ENCODE results near the gene ELP5.

Gene ELP5

GRCh38 chr17:7252176-7253043 is at the start of gene ELP5:
ELP5 (plus strand) TSS chr17:7252215; CDS start chr17:7252551, 336 bp downstream.
- Histone ChIP-seq H3K27me3 (ENCODE audit: control insufficient read depth, insufficient read depth, low read length) (no peaks in the 10 kb centered on the region), H3K4me3 (ENCODE audit: low read length) (peak within 1 kb of the TSS; percentile 85), H3K36me3 (ENCODE audit: control insufficient read depth, insufficient read depth, low read length) (peaks cover 14% of the 10 kb centered on the region), H3K4me1 (ENCODE audit: control insufficient read depth, insufficient read depth, low read length) (peaks cover 15% of the 10 kb centered on the region), H3K9ac (ENCODE audit: low read length) (peak within 1 kb of the TSS; percentile 92), H3K27ac (ENCODE audit: low read depth, low read length) (peak within 1 kb of the TSS; percentile 100)

GRCh38 chr17:7203391-7203790 is 48.6 kb upstream of the ELP5 start:
- Histone ChIP-seq H3K27ac (ENCODE audit: low read depth, low read length) (no peak overlapping the region), H3K27me3 (ENCODE audit: control insufficient read depth, insufficient read depth, low read length) (no peaks in the 10 kb centered on the region), H3K4me3 (ENCODE audit: low read length) (no peak overlapping the region), H3K36me3 (ENCODE audit: control insufficient read depth, insufficient read depth, low read length) (peaks cover 5% of the 10 kb centered on the region), H3K9ac (ENCODE audit: low read length) (no peak overlapping the region), H3K4me1 (ENCODE audit: control insufficient read depth, insufficient read depth, low read length) (peaks cover 3% of the 10 kb centered on the region)

GRCh38 chr17:7204336-7204735 is 47.7 kb upstream of the ELP5 start:
- H3K4me3 ChIP-seq (ENCODE audit: low read length): peak overlapping the region; percentile 22
- no peak overlapping the region for H3K9ac ChIP-seq (ENCODE audit: low read length)
- peaks cover 3% of the 10 kb centered on the region for H3K4me1 ChIP-seq (ENCODE audit: control insufficient read depth, insufficient read depth, low read length)
- peak overlapping the region; percentile 65 for H3K27ac ChIP-seq (ENCODE audit: low read depth, low read length)
- H3K27me3 ChIP-seq (ENCODE audit: control insufficient read depth, insufficient read depth, low read length): no peaks in the 10 kb centered on the region
- H3K36me3 ChIP-seq (ENCODE audit: control insufficient read depth, insufficient read depth, low read length): peaks cover 5% of the 10 kb centered on the region

- H3K27ac ChIP-seq (ENCODE audit: low read depth, low read length): peak overlapping the region; percentile 65
- no peaks in the 10 kb centered on the region for H3K27me3 ChIP-seq (ENCODE audit: control insufficient read depth, insufficient read depth, low read length)
- H3K4me1 ChIP-seq (ENCODE audit: control insufficient read depth, insufficient read depth, low read length): peaks cover 3% of the 10 kb centered on the region
- peak overlapping the region; percentile 61 for H3K4me3 ChIP-seq (ENCODE audit: low read length)
- H3K9ac ChIP-seq (ENCODE audit: low read length): no peak overlapping the region
- peaks cover 5% of the 10 kb centered on the region for H3K36me3 ChIP-seq (ENCODE audit: control insufficient read depth, insufficient read depth, low read length)
Observed at GRCh38 chr17:7204828-7205461, 47.1 kb upstream of the ELP5 start.

GRCh38 chr17:7205561-7205960 is 46.5 kb upstream of the ELP5 start:
- Histone ChIP-seq H3K9ac (ENCODE audit: low read length) (no peak overlapping the region), H3K4me1 (ENCODE audit: control insufficient read depth, insufficient read depth, low read length) (peaks cover 3% of the 10 kb centered on the region), H3K4me3 (ENCODE audit: low read length) (peak overlapping the region; percentile 61), H3K36me3 (ENCODE audit: control insufficient read depth, insufficient read depth, low read length) (peaks cover 5% of the 10 kb centered on the region), H3K27me3 (ENCODE audit: control insufficient read depth, insufficient read depth, low read length) (no peaks in the 10 kb centered on the region), H3K27ac (ENCODE audit: low read depth, low read length) (peak overlapping the region; percentile 65)

- Histone ChIP-seq H3K9ac (ENCODE audit: low read length) (no peak overlapping the region), H3K27ac (ENCODE audit: low read depth, low read length) (no peak overlapping the region), H3K4me1 (ENCODE audit: control insufficient read depth, insufficient read depth, low read length) (peaks cover 7% of the 10 kb centered on the region), H3K27me3 (ENCODE audit: control insufficient read depth, insufficient read depth, low read length) (no peaks in the 10 kb centered on the region), H3K4me3 (ENCODE audit: low read length) (no peak overlapping the region), H3K36me3 (ENCODE audit: control insufficient read depth, insufficient read depth, low read length) (peaks cover 5% of the 10 kb centered on the region)
Observed at GRCh38 chr17:7207120-7208001, 44.7 kb upstream of the ELP5 start.

GRCh38 chr17:7208027-7208571 is 43.9 kb upstream of the ELP5 start:
- no peaks in the 10 kb centered on the region for H3K36me3 ChIP-seq (ENCODE audit: control insufficient read depth, insufficient read depth, low read length)
- no peak overlapping the region for H3K27ac ChIP-seq (ENCODE audit: low read depth, low read length)
- peaks cover 7% of the 10 kb centered on the region for H3K4me1 ChIP-seq (ENCODE audit: control insufficient read depth, insufficient read depth, low read length)
- no peaks in the 10 kb centered on the region for H3K27me3 ChIP-seq (ENCODE audit: control insufficient read depth, insufficient read depth, low read length)
- no peak overlapping the region for H3K4me3 ChIP-seq (ENCODE audit: low read length)
- no peak overlapping the region for H3K9ac ChIP-seq (ENCODE audit: low read length)

GRCh38 chr17:7208754-7209460 is 43.1 kb upstream of the ELP5 start:
- Histone ChIP-seq H3K4me3 (ENCODE audit: low read length) (no peak overlapping the region), H3K27ac (ENCODE audit: low read depth, low read length) (no peak overlapping the region), H3K36me3 (ENCODE audit: control insufficient read depth, insufficient read depth, low read length) (no peaks in the 10 kb centered on the region), H3K4me1 (ENCODE audit: control insufficient read depth, insufficient read depth, low read length) (peaks cover 11% of the 10 kb centered on the region), H3K27me3 (ENCODE audit: control insufficient read depth, insufficient read depth, low read length) (peaks cover under 1% of the 10 kb centered on the region), H3K9ac (ENCODE audit: low read length) (no peak overlapping the region)

GRCh38 chr17:7211491-7212273 is 40.3 kb upstream of the ELP5 start:
- no peak overlapping the region for H3K9ac ChIP-seq (ENCODE audit: low read length)
- no peak overlapping the region for H3K27ac ChIP-seq (ENCODE audit: low read depth, low read length)
- no peak overlapping the region for H3K4me3 ChIP-seq (ENCODE audit: low read length)
- peaks cover 17% of the 10 kb centered on the region for H3K4me1 ChIP-seq (ENCODE audit: control insufficient read depth, insufficient read depth, low read length)
- no peaks in the 10 kb centered on the region for H3K36me3 ChIP-seq (ENCODE audit: control insufficient read depth, insufficient read depth, low read length)
- H3K27me3 ChIP-seq (ENCODE audit: control insufficient read depth, insufficient read depth, low read length): peaks cover 3% of the 10 kb centered on the region

- Histone ChIP-seq H3K27ac (ENCODE audit: low read depth, low read length) (peak overlapping the region; percentile 87), H3K9ac (ENCODE audit: low read length) (no peak overlapping the region), H3K27me3 (ENCODE audit: control insufficient read depth, insufficient read depth, low read length) (peaks cover 3% of the 10 kb centered on the region), H3K4me1 (ENCODE audit: control insufficient read depth, insufficient read depth, low read length) (peaks cover 21% of the 10 kb centered on the region), H3K4me3 (ENCODE audit: low read length) (peak overlapping the region; percentile 67), H3K36me3 (ENCODE audit: control insufficient read depth, insufficient read depth, low read length) (no peaks in the 10 kb centered on the region)
Observed at GRCh38 chr17:7213895-7214299, 38.1 kb upstream of the ELP5 start.

All from rectal smooth muscle tissue (tissue), 1 donor.